Measurements from ENCODE around the gene SYK. TPM values are rescaled to one million over a fixed set of nuclear protein-coding genes. Genes with fewer than 3 reads are reported as not detected.

SYK gene
- total RNA-seq, 6 experiments from 2014 or later, result 3.0 to 10.9 (median 3.7) TPM

DNA sequence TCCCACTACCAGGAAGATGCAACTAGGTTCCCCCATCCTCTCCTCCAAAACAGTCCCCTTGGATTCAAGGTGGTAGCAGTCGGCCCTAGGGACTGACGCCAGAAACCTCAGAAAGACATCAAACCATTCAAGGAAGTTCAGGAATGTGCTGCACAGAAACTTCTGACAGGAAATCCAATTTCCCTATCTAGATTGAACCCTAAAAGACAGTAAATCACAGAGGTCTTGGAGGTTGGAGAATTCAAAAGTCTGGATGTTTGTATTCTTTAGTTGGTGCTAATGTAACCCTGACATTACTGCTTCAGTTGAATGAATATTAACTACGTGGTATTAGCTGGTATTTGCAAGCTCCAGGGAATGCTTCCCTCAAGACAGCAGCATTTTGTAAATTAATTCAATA, 125.3 kb downstream of the SYK start:
- H3K9me3 ChIP-seq, result no peaks in the 10 kb centered on the region
- 27% methylated on average over 2 of the region's 3 CpGs for WGBS (ENCODE audit: insufficient coverage, low coverage, low lambda C conversion rate, missing lambda C conversion rate)
- no peak for DNase-seq
- H3K4me1 ChIP-seq, result no peaks in the 10 kb centered on the region
- no peaks in the 10 kb centered on the region for H3K27me3 ChIP-seq
- H3K27ac ChIP-seq, result no peak overlapping the region
- H3K4me3 ChIP-seq, result no peak overlapping the region
- H3K36me3 ChIP-seq, result no peaks in the 10 kb centered on the region
- no peak for TF ChIP-seq POLR2A (IDR thresholded peaks at IDR 0.05)
- TF ChIP-seq, protein P1, sequence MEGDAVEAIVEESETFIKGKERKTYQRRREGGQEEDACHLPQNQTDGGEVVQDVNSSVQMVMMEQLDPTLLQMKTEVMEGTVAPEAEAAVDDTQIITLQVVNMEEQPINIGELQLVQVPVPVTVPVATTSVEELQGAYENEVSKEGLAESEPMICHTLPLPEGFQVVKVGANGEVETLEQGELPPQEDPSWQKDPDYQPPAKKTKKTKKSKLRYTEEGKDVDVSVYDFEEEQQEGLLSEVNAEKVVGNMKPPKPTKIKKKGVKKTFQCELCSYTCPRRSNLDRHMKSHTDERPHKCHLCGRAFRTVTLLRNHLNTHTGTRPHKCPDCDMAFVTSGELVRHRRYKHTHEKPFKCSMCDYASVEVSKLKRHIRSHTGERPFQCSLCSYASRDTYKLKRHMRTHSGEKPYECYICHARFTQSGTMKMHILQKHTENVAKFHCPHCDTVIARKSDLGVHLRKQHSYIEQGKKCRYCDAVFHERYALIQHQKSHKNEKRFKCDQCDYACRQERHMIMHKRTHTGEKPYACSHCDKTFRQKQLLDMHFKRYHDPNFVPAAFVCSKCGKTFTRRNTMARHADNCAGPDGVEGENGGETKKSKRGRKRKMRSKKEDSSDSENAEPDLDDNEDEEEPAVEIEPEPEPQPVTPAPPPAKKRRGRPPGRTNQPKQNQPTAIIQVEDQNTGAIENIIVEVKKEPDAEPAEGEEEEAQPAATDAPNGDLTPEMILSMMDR (IDR thresholded peaks at IDR 0.05), result no peak
- intact Hi-C loops (cut with DNase I), result no loop called here
- ATAC-seq, result no peak

GRCh38 chr9:90927496-90927895, 125.9 kb downstream of the SYK start:
- TF ChIP-seq, protein P1 (IDR thresholded peaks at IDR 0.05), result no peak
- no peak for TF ChIP-seq POLR2A (IDR thresholded peaks at IDR 0.05)
- WGBS (ENCODE audit: insufficient coverage, low coverage, low lambda C conversion rate, missing lambda C conversion rate), result 62% methylated on average over 2 of the region's 6 CpGs
- Histone ChIP-seq H3K9me3 (no peaks in the 10 kb centered on the region), H3K27ac (no peak overlapping the region), H3K4me3 (no peak overlapping the region), H3K27me3 (no peaks in the 10 kb centered on the region), H3K36me3 (no peaks in the 10 kb centered on the region), H3K4me1 (no peaks in the 10 kb centered on the region)
- DNase-seq, result no peak
- intact Hi-C loops (cut with DNase I), result no loop called here
- no peak for ATAC-seq

- no peak overlapping the region for H3K27ac ChIP-seq
- H3K9me3 ChIP-seq, result no peaks in the 10 kb centered on the region
- DNase-seq (no peak), ATAC-seq (no peak)
- no peak overlapping the region for H3K4me3 ChIP-seq
- intact Hi-C loops (cut with DNase I), result no loop called here
- no peaks in the 10 kb centered on the region for H3K36me3 ChIP-seq
- 82% methylated on average over 3 of the region's 4 CpGs for WGBS (ENCODE audit: insufficient coverage, low coverage, low lambda C conversion rate, missing lambda C conversion rate)
- H3K27me3 ChIP-seq, result no peaks in the 10 kb centered on the region
- TF ChIP-seq POLR2A (IDR thresholded peaks at IDR 0.05), result no peak
- TF ChIP-seq, protein P1 (IDR thresholded peaks at IDR 0.05), result no peak
- no peaks in the 10 kb centered on the region for H3K4me1 ChIP-seq
Measured at GRCh38 chr9:90929626-90930025, 128.0 kb downstream of the SYK start.

- WGBS (ENCODE audit: insufficient coverage, low coverage, low lambda C conversion rate, missing lambda C conversion rate), result 50% methylated on average over 2 of the region's 3 CpGs
- intact Hi-C loops (cut with DNase I), result no loop called here
- TF ChIP-seq, protein P1 (IDR thresholded peaks at IDR 0.05), result no peak
- TF ChIP-seq POLR2A (IDR thresholded peaks at IDR 0.05), result no peak
- Histone ChIP-seq H3K36me3 (no peaks in the 10 kb centered on the region), H3K4me3 (no peak overlapping the region), H3K9me3 (no peaks in the 10 kb centered on the region), H3K4me1 (no peaks in the 10 kb centered on the region), H3K27ac (no peak overlapping the region), H3K27me3 (no peaks in the 10 kb centered on the region)
- ATAC-seq (no peak), DNase-seq (no peak)
Measured at GRCh38 chr9:90933468-90933867, 131.8 kb downstream of the SYK start.

DNA sequence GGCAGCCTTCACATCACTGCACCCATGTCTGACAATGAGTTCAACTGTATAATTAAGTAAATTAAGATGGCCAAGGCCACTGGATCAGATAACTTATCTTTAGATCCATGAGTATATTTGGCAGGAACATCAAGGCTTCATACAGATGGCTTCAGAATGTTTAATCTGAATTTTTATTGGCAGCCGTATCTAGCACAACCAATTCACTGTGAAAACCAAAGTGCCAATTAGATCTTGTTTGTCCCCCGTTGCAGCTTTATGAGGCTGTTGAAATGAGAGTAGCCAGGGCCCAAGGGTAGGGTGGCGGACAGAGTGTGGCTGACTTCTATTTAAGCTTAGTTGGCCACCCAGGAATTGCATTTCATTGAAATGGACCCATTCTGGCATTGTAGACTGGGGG, 137.7 kb downstream of the SYK start:
- no peak overlapping the region for H3K4me3 ChIP-seq
- no peaks in the 10 kb centered on the region for H3K9me3 ChIP-seq
- no peak for TF ChIP-seq POLR2A (IDR thresholded peaks at IDR 0.05)
- TF ChIP-seq, protein P1 (IDR thresholded peaks at IDR 0.05), result no peak
- ATAC-seq (no peak), DNase-seq (no peak)
- H3K27me3 ChIP-seq, result no peaks in the 10 kb centered on the region
- WGBS (ENCODE audit: insufficient coverage, low coverage, low lambda C conversion rate, missing lambda C conversion rate), result 48% methylated on average over 2 of the region's 3 CpGs
- H3K36me3 ChIP-seq, result no peaks in the 10 kb centered on the region
- H3K27ac ChIP-seq, result no peak overlapping the region
- intact Hi-C loops (cut with DNase I), result no loop called here
- H3K4me1 ChIP-seq, result no peaks in the 10 kb centered on the region
